HEK293T (cell line): ENCODE data around the gene FAM98C.

ENCODE experiments used
- CTCF ChIA-PET: fragments of 350-600 bp; formaldehyde crosslinking; extraction: SDS; loops from one replicate; lab custom pipeline; 2021; ENCODE audit warnings: antibody characterized with exemption, inconsistent platforms; lab: Yijun Ruan, JAX
- POLR2A ChIA-PET: fragments of 350-600 bp; formaldehyde crosslinking; extraction: SDS; loops from one replicate; lab custom pipeline; 2020; ENCODE audit warnings: antibody characterized with exemption, inconsistent platforms; lab: Yijun Ruan, JAX
- DNase-seq: peaks from one replicate; pipeline ENCODE4 v3.0.0; 2012; ENCODE audit warnings: mixed read lengths; ENCODE audit errors: extremely low spot score
- ARNT ChIP-seq: fragments of 450-650 bp; IDR thresholded peaks from 2 replicates; pipeline ENCODE4 v1.6.1; 2017; ENCODE audit warnings: mild to moderate bottlenecking
- BHLHE40 ChIP-seq: fragments of 450-650 bp; IDR thresholded peaks from 2 replicates; pipeline ENCODE4 v1.6.1; 2016; ENCODE audit warnings: mild to moderate bottlenecking, moderate library complexity, borderline replicate concordance
- CTBP1 ChIP-seq: fragments of 450-650 bp; IDR thresholded peaks from 2 replicates; pipeline ENCODE4 v1.6.1; 2016; ENCODE audit warnings: borderline replicate concordance
- ELF4 ChIP-seq: fragments of 450-650 bp; IDR thresholded peaks from 2 replicates; pipeline ENCODE4 v1.6.1; 2017; ENCODE audit warnings: antibody characterized with exemption
- FOXA1 ChIP-seq: fragments of 450-650 bp; IDR thresholded peaks from 2 replicates; pipeline ENCODE4 v1.6.1; 2016; ENCODE audit warnings: mild to moderate bottlenecking
- FOXK2 ChIP-seq: fragments of 450-650 bp; IDR thresholded peaks from 2 replicates; pipeline ENCODE4 v1.6.1; 2016; ENCODE audit warnings: mild to moderate bottlenecking
- FOXM1 ChIP-seq: fragments of 450-650 bp; IDR thresholded peaks from 2 replicates; pipeline ENCODE4 v1.6.1; 2017; ENCODE audit warnings: mild to moderate bottlenecking, borderline replicate concordance
- HDGF ChIP-seq: fragments of 450-650 bp; IDR thresholded peaks from 2 replicates; pipeline ENCODE4 v1.6.1; 2017; ENCODE audit warnings: antibody characterized with exemption, borderline replicate concordance
- L3MBTL2 ChIP-seq: fragments of 450-650 bp; conservative IDR thresholded peaks from 2 replicates; pipeline ENCODE4 v1.6.1; 2016; ENCODE audit warnings: mild to moderate bottlenecking
- LEF1 ChIP-seq: fragments of 450-650 bp; IDR thresholded peaks from 2 replicates; pipeline ENCODE4 v1.6.1; 2017; ENCODE audit warnings: mild to moderate bottlenecking, borderline replicate concordance
- NFRKB ChIP-seq: fragments of 450-650 bp; IDR thresholded peaks from 2 replicates; pipeline ENCODE4 v1.6.1; 2016; ENCODE audit warnings: mild to moderate bottlenecking, moderate library complexity
- SP1 ChIP-seq: fragments of 450-650 bp; IDR thresholded peaks from 2 replicates; pipeline ENCODE4 v1.6.1; 2017
- SUZ12 ChIP-seq: fragments of 450-650 bp; IDR thresholded peaks from 2 replicates; pipeline ENCODE4 v1.6.1; 2016; ENCODE audit warnings: mild to moderate bottlenecking
- TARDBP ChIP-seq: fragments of 450-650 bp; IDR thresholded peaks from 2 replicates; pipeline ENCODE4 v1.6.1; 2016
- ZNF384 ChIP-seq: fragments of 450-650 bp; IDR thresholded peaks from 2 replicates; pipeline ENCODE4 v1.6.1; 2016
- TF ChIP-seq, protein P1 (sequence below): fragments of 450-650 bp; IDR thresholded peaks from 2 replicates; pipeline ENCODE4 v1.6.1; 2016

FAM98C gene

DNA sequence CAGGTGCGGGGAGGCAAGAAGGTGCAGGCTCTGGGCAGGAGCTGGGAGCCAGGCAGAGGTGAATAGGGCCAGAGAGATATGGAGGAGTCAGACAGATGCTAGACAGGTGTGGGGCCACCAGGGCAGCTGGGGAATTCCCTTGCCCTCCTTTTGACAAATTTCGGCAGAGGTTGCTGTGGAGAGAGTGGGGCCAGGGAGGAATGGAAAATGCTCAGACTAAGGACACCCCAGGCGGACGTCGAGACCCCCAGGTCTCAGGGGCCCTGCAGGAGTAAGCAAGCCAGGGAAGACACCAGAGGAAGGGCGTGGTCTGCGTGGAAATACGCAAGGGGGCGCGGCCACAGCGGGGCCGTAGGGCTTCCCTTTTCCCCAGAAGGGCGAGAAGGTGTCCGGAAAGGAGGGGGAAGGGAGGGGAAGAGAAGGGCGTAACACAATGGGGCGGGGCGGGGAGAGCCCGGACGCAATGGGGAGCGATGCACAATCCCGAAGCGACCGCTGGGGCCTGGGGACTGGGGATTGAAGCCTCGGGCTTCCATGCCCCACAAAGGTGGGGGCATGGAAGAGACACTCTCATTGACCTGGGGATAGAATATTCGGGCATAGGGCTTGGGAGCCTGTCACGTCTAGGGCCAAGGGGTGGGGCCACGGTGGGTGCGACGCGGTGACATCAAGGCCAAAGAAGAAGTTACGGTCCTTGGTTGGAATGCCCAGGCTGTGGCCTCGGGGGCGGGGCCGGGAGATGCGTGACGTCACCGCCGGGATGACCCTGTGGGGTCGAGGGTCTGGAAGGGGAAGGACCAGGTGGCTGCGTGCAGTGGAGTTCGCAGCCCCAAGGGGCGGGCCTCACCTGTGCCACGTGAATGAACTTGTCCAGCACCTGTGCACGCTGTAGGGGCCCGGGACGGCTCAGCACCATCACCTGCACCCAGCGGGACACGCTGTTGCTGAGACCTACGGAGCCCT lies 14.9 kb downstream of the FAM98C start:
- TF ChIP-seq FOXK2 = no peak
- TF ChIP-seq, protein P1, sequence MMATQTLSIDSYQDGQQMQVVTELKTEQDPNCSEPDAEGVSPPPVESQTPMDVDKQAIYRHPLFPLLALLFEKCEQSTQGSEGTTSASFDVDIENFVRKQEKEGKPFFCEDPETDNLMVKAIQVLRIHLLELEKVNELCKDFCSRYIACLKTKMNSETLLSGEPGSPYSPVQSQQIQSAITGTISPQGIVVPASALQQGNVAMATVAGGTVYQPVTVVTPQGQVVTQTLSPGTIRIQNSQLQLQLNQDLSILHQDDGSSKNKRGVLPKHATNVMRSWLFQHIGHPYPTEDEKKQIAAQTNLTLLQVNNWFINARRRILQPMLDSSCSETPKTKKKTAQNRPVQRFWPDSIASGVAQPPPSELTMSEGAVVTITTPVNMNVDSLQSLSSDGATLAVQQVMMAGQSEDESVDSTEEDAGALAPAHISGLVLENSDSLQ = no peak
- no peak for TF ChIP-seq FOXA1
- TF ChIP-seq BHLHE40 = no peak
- TF ChIP-seq TARDBP = no peak
- no peak for TF ChIP-seq SP1
- no peak for TF ChIP-seq L3MBTL2
- no peak for TF ChIP-seq ZNF384
- TF ChIP-seq ELF4 = no peak
- no peak for TF ChIP-seq CTBP1
- no peak for TF ChIP-seq SUZ12
- no peak for TF ChIP-seq LEF1
- TF ChIP-seq NFRKB = no peak
- TF ChIP-seq FOXM1 = no peak
- TF ChIP-seq ARNT = no peak
- TF ChIP-seq HDGF = no peak
- DNase-seq = no peak
- CTCF ChIA-PET = no interaction called here
- POLR2A ChIA-PET = interaction anchor here (0.7 kb wide), 1 partner anchor 8 kb away, joined by 4 read pairs; the partner anchor contains the start of gene RASGRP4

DNA sequence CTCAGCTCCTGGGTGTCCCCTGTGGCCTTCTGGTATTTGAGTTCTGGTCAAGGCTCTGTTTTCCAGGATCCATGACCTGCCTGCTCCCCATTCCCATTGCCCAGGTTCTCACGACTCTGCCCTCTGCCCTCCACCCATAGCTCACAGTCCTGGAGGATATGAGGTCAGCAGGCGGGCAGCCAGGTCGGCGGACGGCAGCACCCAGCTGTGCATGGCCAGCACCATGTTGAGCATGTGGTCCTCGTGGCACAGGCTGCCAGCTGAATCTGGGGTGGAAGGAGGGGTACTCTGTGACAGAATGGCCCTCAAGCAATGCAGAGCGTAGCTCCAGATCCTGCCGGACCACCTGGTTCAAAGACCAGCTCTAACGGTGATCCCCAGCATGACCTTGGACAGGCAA lies 18.0 kb downstream of the FAM98C start:
- ChIA-PET POLR2A (no interaction called here), CTCF (no interaction called here)
- TF ChIP-seq CTBP1 (no peak), SP1 (no peak), LEF1 (no peak), BHLHE40 (no peak), ZNF384 (no peak), ARNT (no peak)
- DNase-seq = no peak

DNA sequence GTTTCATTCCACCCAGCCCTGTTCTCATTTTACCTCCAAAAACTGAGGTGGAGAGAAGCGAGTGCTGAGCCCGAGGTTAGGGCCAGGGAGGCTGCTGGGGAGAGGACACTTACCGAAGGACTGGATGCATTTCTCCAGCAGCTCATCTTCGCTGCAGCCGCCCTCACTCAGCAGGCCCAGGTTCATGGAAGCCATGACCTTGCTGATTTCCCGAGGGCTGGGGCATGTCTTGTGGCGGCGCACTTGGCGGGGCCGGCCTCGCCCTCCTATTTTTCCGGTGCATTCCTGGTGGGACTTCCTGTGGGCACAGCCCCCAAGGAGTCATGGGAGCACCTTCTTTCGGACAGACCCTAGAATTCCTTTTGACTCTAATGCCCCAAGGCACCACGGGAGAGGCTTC lies 19.0 kb downstream of the FAM98C start:
- no peak for DNase-seq
- POLR2A ChIA-PET = no interaction called here
- CTCF ChIA-PET = no interaction called here
- no peak for TF ChIP-seq FOXK2
- no peak for TF ChIP-seq FOXM1
- TF ChIP-seq TARDBP = no peak
- no peak for TF ChIP-seq SUZ12
- TF ChIP-seq SP1 = no peak
- no peak for TF ChIP-seq L3MBTL2

DNA sequence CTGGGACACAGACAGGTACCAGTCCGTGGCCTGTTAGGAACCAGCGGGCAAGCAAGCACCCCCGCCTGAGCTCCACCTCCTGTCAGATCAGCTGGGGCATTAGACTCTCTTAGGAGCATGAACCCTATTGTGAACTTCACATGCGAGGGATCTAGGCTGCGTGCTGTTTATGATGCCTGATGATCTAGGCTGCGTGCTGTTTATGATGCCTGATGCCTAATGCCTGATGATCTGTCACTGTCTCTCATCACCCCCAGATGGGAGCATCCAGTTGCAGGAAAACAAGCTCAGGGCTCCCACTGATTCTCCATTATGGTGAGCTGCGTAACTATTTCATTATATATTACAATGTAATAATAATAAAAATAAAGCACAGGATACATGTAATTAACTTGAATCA lies 19.5 kb downstream of the FAM98C start:
- no peak for DNase-seq
- ChIA-PET POLR2A (no interaction called here), CTCF (no interaction called here)
- TF ChIP-seq ELF4 (no peak), BHLHE40 (no peak), FOXK2 (no peak)

DNA sequence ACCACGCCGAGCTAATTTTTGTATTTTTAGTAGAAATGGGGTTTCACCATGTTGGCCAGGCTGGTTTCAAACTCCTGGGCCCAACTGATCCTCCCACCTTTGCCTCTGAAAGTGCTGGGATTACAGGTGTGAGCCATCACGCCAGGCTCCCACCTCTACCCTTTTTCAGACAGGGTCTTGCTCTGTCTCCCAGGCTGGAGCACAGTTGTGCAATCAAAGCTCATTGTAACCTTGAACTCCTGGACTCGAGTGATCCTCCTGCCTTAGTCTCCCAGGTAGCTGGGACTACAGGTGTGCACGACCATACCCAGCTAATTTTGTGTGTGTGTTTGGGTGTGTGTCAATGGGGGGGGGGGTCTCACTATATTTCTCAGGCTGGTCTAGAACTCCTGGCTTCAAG lies 21.4 kb downstream of the FAM98C start:
- TF ChIP-seq L3MBTL2 (no peak), FOXA1 (no peak), ZNF384 (no peak), BHLHE40 (no peak), SP1 (no peak), FOXK2 (no peak), HDGF (no peak), ELF4 (no peak), SUZ12 (no peak), LEF1 (no peak), TARDBP (no peak), FOXM1 (no peak), CTBP1 (no peak), NFRKB (no peak), ARNT (no peak)
- TF ChIP-seq, protein P1 = no peak
- DNase-seq = no peak
- CTCF ChIA-PET = no interaction called here
- POLR2A ChIA-PET = no interaction called here

DNA sequence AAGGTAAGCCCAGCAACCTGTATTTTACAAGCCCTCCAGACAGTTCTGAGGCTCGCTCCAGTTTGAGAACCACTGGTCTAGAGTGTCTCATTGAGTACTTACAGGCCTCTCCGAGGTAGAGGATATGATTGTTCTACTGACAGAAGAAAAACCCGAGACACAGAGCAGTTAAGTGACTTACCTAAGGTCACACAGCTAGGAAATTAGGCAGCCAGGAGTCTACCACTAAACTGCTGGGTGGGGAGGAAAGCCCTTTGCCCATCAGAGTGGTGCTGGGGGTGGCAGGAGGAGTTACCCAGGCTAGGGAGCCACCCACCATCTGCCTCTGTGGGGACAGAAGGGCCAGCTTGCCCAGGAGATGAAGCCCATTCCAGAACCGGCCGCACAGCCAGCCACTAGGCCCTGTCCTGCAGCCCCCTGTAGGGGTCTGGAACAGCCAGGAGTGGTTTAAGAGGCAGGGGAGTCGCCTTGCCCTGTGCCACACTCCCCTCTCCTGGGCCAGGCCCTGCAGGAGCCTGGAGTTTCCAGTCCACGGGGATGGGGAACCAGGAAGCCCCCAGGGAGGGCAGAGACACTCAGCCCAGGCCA lies 22.4 kb downstream of the FAM98C start:
- CTCF ChIA-PET = no interaction called here
- DNase-seq = no peak
- POLR2A ChIA-PET = interaction anchor here (1.5 kb wide), 1 partner anchor 10 kb away, joined by 4 read pairs; no protein-coding TSS in a partner anchor
- TF ChIP-seq BHLHE40 (no peak), L3MBTL2 (no peak), NFRKB (no peak), LEF1 (no peak), ZNF384 (no peak), HDGF (no peak), FOXA1 (no peak), CTBP1 (no peak)
- TF ChIP-seq, protein P1 = no peak
